HG03025 (cell line): ENCODE measurements around the gene KLRD1.
"Not testable (repeated sequence)": the region's sequence is repeated elsewhere in the genome, so short reads cannot be mapped to it uniquely, and the experiment has no call there.

ENCODE experiments used
- ATAC-seq: cut with Tn5 transposase; IDR thresholded peaks from one replicate; pipeline ENCODE4 v1.9.1; 2021; ENCODE audit warnings: mild to moderate bottlenecking, moderate library complexity; ENCODE audit not compliant: unreplicated experiment, low FRiP score

KLRD1 gene

GRCh38 chr12:10307630-10308029 is at the start of gene KLRD1:
TSS of gene KLRD1 (plus strand) at chr12:10307870. CDS start at chr12:10308078, 208 bp downstream.
- ATAC-seq: no peak

GRCh38 chr12:10260927-10261326 is 46.7 kb upstream of the KLRD1 start:
- ATAC-seq: no peak

- ATAC-seq: no peak
These were observed 39.6 kb upstream of the KLRD1 start for GRCh38 chr12:10268037-10268436.

GRCh38 chr12:10272467-10272866 is 35.2 kb upstream of the KLRD1 start:
- no peak for ATAC-seq

- ATAC-seq: no peak
These were observed 30.9 kb upstream of the KLRD1 start for GRCh38 chr12:10276774-10277173.

- ATAC-seq: no peak
These were observed 29.6 kb upstream of the KLRD1 start for GRCh38 chr12:10278104-10278503.

GRCh38 chr12:10279937-10280336 is 27.7 kb upstream of the KLRD1 start:
- no peak for ATAC-seq

- ATAC-seq: no peak
These were observed 24.6 kb upstream of the KLRD1 start for GRCh38 chr12:10283027-10283426.

- no peak for ATAC-seq
These were observed 21.8 kb upstream of the KLRD1 start for GRCh38 chr12:10285919-10286318.

GRCh38 chr12:10289005-10289754 is 18.5 kb upstream of the KLRD1 start:
- no peak for ATAC-seq

- no peak for ATAC-seq
These were observed 16.6 kb upstream of the KLRD1 start for GRCh38 chr12:10291030-10291429.

- ATAC-seq: no peak
These were observed 14.5 kb upstream of the KLRD1 start for GRCh38 chr12:10293151-10293550.

- no peak for ATAC-seq
These were observed 14.0 kb upstream of the KLRD1 start for GRCh38 chr12:10293570-10294227.

- no peak for ATAC-seq
These were observed 6.6 kb upstream of the KLRD1 start for GRCh38 chr12:10301103-10301502.

- no peak for ATAC-seq
These were observed 3.5 kb upstream of the KLRD1 start for GRCh38 chr12:10304161-10304574.

- ATAC-seq: no peak
These were observed 2.3 kb upstream of the KLRD1 start for GRCh38 chr12:10305411-10305810.

- ATAC-seq: no peak
These were observed 3.5 kb downstream of the KLRD1 start for GRCh38 chr12:10310926-10311720.

- no peak for ATAC-seq
These were observed 11.7 kb downstream of the KLRD1 start for GRCh38 chr12:10319388-10319787.

- no peak for ATAC-seq
These were observed 13.0 kb downstream of the KLRD1 start for GRCh38 chr12:10320643-10321042.

GRCh38 chr12:10328691-10329090 is 21.0 kb downstream of the KLRD1 start:
- ATAC-seq: not testable (repeated sequence)

- ATAC-seq: no peak
These were observed 24.1 kb downstream of the KLRD1 start for GRCh38 chr12:10331642-10332239.
